GM18907 (cell line): ENCODE measurements around the gene GK.
"Not testable (repeated sequence)": the region's sequence is repeated elsewhere in the genome, so short reads cannot be mapped to it uniquely, and the experiment has no call there.

Source experiments
- ATAC-seq: cut with Tn5 transposase; IDR thresholded peaks from one replicate; pipeline ENCODE4 v1.9.1; 2021; ENCODE audit warnings: mild to moderate bottlenecking, moderate library complexity; ENCODE audit not compliant: unreplicated experiment

GK gene

DNA sequence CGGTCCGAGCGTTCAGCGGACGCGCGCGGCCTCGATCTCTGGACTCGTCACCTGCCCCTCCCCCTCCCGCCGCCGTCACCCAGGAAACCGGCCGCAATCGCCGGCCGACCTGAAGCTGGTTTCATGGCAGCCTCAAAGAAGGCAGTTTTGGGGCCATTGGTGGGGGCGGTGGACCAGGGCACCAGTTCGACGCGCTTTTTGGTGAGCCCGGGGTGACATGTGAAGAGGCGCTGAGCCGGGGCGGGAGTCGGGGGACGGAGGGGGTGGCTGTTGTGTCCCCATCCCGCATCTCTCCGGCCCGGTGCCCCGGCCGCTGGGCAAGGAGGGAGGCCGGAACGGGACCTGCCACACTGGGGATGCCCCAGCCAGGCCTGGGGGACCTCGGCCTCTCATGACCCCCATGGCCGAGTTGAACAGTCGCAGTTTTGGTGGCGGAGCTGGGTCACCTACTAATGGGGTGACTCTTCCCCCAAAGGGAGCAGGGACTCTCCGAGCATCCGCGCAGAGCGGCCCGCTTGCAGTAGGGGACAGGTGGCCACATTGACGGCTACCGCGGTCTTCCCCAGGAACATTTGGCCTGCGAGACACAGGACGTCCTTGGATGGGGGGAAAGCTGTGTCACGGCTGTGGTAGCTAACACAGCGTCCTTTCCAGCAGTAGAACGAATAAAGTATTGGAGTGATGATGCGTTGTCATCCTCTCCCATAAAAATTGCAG is at the start of gene GK:
TSS of gene GK (plus strand) at position 9 of the 717 bp plus-strand sequence. CDS start at position 124, 115 bp downstream.
- ATAC-seq, result peak; percentile 25

DNA sequence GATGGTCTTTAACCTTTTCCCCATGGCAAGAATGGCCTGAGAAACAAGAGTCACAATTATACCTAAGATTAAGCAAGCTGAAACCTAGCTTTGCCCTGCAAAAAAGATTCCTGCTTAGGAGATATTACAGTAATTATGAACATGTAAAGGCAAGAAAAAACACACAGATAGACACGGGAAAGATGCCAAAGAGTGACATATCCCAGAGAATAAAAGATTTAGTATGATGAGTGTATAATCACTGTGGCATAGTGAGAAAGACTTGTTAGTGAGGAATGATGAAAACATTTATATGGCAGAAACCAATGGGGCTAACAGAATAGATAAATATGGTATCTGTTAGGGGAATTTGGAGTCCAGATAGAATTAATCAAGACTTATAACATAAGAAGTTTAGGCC is 46.1 kb upstream of the GK start:
- ATAC-seq, result no peak

DNA sequence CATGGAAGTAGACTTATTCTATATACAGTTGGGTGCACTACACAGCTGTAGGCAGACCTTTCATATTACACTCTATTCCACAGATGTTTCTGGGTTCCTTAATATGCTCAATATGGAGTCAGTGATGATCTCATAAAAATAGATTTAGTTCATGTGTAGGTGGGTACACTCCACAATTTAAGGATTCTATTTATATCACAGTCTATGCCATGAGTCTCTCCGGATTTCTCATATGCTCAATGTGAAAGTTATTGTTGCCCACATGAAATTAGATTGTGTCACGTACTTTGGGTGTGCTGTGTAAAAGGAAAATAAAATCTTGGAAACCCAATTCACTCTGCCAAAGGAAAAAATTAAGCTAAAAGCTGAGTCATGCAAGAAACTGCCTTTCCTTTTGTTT is 43.2 kb upstream of the GK start:
- ATAC-seq, result no peak

DNA sequence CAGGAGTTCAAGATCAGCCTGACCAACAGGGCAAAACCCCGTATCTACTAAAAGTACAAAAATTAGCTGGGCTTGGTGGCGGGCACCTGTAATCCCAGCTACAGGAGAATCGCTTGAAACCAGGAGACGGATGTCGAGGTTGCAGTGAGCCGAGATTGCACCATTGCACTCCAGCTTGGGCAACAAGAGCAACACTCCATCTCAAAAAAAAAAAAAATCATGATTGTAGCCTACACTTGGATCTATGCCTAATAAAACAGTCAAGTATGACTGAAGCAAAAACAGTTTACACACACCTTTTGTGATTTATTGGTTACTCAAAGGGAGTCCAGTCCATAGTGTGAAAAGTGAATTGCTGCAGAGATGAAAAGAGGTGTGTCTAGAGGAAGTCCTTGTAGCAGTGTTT is 41.0 kb upstream of the GK start:
- ATAC-seq, result no peak

DNA sequence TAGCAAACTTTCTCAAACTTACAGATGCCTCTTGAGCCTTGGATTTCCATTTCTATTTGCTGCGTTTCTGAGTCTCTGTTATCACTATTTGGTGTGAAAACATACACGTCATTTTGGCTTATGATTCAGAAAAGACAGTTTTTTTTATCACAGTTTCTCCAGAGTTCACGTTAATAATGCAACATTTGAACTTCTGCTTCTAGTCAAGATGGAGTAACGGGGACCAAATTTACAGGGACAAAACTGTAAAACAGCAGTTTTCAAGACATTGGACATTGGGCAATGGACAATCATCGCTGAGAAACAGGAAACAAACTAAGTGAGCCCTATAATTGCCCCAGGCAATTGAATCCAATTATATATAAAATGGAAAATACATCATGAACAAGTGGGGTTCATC is 39.5 kb upstream of the GK start:
- no peak for ATAC-seq

DNA sequence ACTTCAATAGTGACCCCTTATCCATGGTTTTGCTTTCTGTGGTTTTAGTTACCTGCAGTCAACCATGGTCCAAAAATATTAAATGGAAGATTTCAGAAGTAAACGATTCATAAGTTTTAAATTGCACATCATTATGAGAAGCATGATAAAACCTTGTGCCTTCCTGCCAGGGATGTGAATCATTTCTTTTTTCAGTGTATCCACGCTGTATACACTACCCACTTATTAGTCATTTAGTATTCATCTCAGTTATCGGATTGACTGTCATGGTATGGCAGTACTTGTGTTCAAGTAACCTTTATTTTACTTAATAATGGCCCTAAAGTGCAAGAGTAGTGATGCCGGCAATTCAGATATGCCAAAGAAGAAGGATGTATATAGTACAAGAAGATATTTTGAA is 38.0 kb upstream of the GK start:
- no peak for ATAC-seq

DNA sequence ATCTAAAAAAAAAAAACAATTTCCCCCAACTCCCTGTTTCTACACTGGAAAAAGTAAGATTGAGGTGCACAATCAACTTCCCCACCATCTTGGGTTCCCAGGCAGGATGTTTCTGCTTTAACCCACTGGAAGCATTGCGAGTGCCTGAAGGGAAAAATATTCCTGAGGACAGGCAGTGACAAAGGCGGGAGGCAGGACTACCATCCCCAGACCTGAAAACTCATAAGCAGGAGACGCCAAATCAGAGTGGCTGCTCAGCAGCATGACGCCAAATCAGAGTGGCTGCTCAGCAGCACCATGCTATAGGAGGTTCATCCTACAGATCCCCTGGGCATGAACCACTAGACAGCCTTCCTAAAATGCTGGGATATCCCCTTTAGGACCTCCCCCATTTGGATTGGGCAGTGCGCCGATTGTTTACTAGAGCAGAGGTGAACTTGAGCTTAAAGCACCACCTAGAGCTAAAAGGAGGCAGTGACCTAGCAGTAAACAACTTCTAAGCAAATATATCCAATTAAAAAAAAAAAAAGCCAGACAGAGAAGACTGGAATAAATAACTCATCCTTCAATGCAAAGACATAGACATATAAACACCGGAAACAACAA is 35.0 kb upstream of the GK start:
- peak; percentile 49 for ATAC-seq

DNA sequence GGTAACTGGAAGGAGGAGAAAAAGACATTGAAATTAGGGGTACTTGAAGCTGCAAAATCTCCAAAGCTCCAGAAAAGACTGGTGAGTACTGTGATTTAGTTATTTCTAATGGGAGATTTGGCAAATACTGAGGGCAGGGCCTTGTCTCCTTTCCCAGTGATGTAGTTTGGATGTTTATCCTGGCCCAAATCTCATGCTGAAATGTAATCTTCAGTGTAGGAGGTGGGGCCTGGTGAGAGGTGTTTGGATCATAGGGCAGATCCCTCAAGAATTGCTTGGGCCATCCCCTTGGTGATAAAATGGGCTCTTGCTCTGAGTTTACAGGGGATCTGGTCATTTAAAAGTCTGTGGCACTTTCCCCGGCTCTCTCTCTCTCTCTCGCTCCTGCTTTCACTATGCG is 33.1 kb upstream of the GK start:
- ATAC-seq, result no peak

DNA sequence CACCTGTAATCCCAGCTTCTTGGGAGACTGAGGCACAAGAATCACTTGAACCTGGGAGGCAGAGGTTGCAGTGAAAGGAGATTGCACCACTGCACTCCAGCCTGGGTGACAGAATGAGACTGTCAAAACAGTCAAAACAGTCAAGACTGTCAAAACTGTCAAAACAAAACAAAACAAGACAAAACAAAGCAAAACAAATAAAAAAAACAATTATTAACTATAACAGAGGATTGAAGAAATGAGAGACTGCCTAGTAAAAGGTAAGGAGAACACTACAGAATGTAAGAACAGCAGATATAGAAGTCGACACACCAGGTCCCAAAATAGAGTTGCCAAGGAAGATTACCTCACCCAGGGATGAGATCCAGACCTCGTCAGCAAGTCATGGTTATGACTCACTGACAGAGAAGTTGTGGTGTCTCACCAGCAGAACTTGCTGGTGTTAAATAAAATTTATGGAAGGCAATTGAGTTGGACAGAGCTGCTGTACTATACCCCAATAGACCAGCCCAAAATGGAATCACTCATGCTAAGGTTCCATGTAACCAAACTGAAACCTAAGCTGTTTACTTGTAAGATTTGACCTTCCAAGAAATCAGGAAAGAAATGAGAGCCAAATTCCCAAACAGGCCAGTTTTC is 32.1 kb upstream of the GK start:
- ATAC-seq, result no peak

DNA sequence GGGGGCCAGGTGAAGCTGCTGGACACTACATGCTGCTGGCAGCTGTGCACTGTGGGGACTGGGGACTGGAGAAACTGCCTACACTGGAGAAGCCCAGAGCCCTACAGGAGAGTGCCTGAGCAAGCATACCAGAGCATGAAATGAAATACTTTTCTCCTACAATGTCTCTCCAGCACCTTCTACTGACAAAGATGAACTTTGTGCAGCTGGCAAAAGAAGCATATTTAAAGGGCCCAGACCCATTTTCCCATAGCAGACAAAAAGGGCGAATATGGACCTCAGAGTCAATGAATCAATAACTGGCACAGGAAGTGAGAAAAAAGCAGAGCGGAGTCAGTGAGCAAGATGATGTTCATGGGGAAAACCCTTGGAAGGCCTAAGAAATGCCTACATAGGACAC is 30.9 kb upstream of the GK start:
- ATAC-seq, result no peak

DNA sequence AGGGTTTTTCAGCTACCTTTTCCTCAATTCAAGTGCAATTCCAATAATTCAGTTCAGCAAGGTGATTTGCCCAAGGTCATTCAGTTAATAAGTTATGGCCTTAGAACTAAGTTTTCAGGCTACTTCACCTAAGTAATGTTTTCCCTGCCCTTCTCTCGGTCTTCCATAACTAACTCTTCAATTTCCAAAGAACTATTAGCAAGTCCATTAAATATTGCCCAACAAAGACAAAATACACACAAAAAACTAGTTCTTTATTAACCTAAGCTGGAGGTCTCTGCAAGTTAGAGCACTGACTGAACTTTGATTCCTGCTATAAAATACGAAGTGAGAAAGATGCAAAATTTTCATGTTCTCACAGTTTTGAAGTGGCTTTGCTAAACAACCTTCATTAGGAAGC is 26.8 kb upstream of the GK start:
- ATAC-seq, result no peak

DNA sequence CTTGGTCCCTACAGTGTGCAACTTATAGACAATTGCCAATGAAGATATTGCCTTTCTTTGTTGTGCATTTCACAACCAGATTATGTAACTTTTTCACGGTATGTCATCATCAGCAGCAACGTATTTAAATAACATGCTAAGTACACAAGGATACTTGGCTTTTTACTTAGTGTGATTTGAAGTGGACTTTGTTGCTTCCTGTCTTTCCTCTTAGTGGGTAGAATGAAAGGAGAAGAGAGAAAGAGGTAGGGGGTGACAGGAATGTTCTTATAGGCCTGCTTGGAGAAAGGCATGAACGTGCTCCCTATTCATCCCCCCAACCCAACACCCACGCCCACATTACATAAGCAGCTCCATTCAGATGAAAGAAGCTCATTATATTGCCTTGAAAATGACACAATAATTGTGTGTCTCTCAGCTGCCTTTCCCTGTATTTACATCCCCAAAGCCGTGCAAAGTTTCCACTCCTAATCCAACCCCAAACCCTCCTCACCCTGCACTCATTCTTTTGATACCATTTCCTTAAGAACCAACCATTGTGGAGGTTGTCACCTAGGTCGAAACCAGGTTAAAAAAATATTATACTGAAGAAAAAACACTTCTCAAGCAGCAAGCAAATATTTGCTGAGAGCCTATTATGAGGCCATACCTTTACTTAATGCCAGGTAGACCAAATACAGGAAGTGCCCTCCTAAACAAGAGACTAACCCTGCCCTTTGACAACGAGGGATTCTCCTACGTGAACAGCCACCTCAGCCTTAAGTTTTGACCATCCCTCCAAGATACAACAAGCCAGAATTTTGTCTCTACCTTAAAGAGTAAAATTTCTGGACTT is 25.2 kb upstream of the GK start:
- no peak for ATAC-seq

DNA sequence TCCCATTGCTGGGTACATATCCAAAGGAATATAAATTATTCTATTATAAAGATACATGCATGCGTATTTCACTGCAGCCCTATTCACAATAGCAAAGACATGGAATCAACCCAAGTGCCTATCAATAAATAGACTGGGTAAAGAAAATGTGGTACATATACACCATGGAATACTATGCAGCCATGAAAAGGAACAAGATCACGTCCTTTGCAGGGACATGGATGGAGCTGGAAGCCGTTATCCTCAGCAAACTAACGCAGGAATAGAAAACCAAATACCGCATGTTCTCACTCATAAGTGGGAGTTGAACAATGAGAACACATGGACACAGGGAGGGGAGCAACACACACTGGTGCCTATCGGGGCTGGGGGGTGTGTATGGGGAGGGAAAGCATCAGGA is 19.2 kb upstream of the GK start:
- ATAC-seq, result not testable (repeated sequence)

DNA sequence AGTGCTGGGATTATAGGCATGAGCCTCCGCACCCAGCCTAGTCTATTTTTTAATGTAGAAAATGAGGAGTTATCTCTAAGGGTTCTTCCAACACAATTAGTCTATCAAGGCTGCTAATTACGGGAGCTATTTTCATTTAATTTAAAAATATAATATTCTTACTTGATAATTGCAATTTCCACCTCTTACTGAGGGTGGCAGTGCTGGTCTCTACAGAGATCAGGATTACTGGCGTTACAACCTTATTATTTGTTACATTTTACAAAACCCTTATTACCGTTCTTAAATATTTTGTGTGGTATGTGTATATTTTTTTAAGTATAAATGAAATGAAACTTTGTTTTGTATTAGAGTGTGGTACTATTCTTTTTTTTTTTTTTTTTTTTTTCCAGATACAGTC is 17.6 kb upstream of the GK start:
- no peak for ATAC-seq

DNA sequence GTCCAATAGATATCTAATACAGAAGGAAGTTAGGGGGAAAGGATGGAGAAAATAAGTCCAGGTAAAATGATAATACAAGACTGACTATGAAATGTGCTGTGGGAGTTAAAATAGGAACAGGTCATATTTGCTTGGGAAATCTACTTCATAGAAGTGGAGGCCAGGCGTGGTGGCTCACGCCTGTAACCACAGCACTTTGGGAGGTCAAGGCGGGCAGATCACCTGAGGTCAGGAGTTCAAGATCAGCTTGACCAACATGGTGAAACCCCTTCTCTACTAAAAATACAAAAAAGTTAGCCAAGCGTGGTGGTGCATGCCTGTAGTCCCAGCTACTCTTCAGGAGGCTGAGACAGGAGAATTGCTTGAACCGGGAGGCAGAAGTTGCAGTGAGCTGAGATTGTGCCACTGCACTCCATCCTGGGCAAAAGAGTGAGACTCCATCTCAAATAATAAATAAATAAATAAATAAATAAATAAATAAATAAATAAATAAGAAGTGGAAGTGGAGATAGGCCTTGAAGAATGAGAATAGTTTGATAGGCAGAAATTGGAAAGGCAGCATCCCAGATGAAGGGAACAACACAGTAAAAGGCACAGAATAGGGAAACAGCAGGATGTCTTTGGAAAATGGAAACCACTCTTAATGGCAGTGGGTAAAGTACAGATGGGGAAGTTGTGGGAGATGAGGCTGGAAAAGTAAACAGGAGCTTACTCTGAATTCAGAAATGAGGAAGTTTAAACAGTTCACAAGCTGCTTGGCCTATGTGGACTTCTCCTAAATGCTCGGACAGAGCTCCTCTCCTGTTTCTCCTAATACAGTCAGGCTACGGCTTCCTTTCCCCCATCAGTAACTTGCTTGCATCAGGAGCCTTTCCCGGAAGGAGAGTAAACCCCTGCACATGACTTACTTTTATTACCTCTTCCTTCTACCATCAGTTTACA is 15.1 kb upstream of the GK start:
- no peak for ATAC-seq

DNA sequence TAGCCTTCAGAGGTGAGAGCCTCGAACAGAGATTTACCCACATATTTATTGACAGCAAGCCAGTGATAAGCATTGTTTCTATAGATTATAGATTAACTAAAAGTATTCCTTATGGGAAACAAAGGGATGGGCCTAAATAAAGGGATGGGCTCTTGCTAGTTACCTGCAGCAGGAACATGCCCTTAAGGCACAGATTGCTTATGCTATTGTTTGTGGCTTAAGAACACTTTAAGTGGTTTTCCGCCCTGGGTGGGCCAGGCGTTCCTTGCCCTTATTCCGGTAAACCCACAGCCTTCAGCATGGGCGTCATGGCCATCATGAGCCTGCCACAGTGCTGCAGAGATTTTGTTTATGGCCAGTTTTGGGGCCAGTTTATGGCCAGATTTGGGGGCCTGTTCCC is 13.5 kb upstream of the GK start:
- ATAC-seq, result not testable (repeated sequence)

DNA sequence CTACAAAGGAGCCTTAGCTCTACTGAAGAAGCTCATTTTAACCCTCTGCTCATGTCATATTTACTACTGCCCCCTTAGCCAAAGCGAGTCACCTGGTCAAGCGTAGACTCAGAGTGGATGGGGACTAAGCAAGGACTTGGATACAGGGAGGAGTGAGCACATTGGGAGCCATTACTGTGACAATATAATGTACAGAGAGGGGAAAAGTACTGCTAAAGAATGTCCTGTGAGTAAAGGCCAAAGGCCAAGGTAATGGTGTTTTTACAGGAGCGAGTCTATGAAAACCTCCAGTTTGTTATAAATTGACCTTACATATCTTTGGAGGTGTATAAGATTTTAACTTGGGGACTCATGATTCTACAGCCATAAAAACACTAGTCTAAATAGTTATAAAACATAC is 10.6 kb upstream of the GK start:
- no peak for ATAC-seq

DNA sequence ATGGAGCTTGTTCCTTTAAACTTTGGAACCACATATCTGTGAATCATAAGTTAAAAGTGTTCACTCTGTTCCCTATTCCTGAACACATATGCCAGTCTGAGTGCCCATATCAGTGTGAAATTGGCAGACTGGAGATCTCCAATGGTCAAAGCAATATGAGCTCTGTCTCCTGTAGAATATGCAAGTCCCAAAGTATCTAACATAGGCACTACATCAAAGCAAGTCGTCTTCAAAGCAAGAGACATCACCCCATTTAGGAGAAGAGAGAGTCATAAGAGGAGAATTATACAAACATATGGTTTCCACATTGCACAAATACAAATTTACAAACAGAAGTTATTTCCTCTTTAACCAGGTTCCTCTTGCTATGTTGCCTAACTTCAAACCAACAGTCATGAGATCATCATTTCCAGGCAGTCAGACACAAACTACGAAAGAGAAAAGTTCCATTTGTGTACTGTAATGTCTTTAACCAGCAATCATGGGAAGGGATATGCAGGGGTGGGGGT is 9.9 kb upstream of the GK start:
- ATAC-seq, result no peak

DNA sequence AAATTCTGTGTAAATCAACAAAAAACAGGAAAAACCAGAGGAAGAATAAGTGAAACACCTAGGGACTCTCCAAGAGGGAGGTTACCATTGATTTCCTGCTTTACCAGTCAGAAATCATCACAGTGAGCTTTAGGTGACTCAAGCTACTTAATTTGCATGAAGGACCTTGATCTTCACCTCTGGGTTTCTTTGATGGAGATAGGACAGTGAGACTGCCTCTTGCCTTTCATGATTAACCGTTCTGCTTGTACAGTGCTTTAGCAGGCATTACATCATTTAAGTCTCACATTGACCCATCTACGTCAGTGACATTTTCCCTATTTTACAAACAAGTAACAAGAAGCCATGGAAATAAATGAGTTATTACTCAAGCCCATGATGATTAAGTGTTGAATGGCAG is 3.4 kb upstream of the GK start:
- no peak for ATAC-seq
